ENCODE results near the gene PAN2. TPM values are rescaled to one million over a fixed set of nuclear protein-coding genes. Genes with fewer than 3 reads are reported as not detected.
"Not testable (repeated sequence)": the region's sequence is repeated elsewhere in the genome, so short reads cannot be mapped to it uniquely, and the experiment has no call there.

The PAN2 gene
- total RNA-seq, 2 donors from 2014 or later, result 39.8 to 42.7 TPM

GRCh38 chr12:56348776-56349175, 15.0 kb upstream of the PAN2 start:
- no peaks in the 10 kb centered on the region for H3K4me1 ChIP-seq (ENCODE audit: control insufficient read depth in 1 of 2, low read depth in 2 of 2)
- no peaks in the 10 kb centered on the region for H3K27me3 ChIP-seq (replicated peaks; ENCODE audit: insufficient read depth)
- no peak for DNase-seq (ENCODE audit: low spot score)
- no peaks in the 10 kb centered on the region for H3K9me3 ChIP-seq
- H3K27ac ChIP-seq, result no peak overlapping the region
- H3K4me3 ChIP-seq, result no peak overlapping the region
- TF ChIP-seq CTCF (IDR thresholded peaks at IDR 0.05), result no peak
- ATAC-seq (ENCODE audit: insufficient number of reproducible peaks, low FRiP score, low read depth), result no peak
- H3K36me3 ChIP-seq, result peaks cover 72% of the 10 kb centered on the region

- H3K9me3 ChIP-seq; DNase-seq (ENCODE audit: low spot score); H3K27me3 ChIP-seq (replicated peaks; ENCODE audit: insufficient read depth); H3K27ac ChIP-seq; ATAC-seq (ENCODE audit: insufficient number of reproducible peaks, low FRiP score, low read depth); H3K4me1 ChIP-seq (ENCODE audit: control insufficient read depth in 1 of 2, low read depth in 2 of 2); H3K4me3 ChIP-seq: not testable (repeated sequence)
- peaks cover 74% of the 10 kb centered on the region for H3K36me3 ChIP-seq
Measured at GRCh38 chr12:56347255-56347654, 13.5 kb upstream of the PAN2 start.

GRCh38 chr12:56346675-56347074, 12.9 kb upstream of the PAN2 start:
- ATAC-seq (ENCODE audit: insufficient number of reproducible peaks, low FRiP score, low read depth), result no peak
- H3K27me3 ChIP-seq (replicated peaks; ENCODE audit: insufficient read depth), result no peaks in the 10 kb centered on the region
- H3K36me3 ChIP-seq, result peaks cover 72% of the 10 kb centered on the region
- no peaks in the 10 kb centered on the region for H3K9me3 ChIP-seq
- H3K27ac ChIP-seq, result no peak overlapping the region
- no peaks in the 10 kb centered on the region for H3K4me1 ChIP-seq (ENCODE audit: control insufficient read depth in 1 of 2, low read depth in 2 of 2)
- H3K4me3 ChIP-seq, result no peak overlapping the region
- no peak for TF ChIP-seq CTCF (IDR thresholded peaks at IDR 0.05)
- no peak for DNase-seq (ENCODE audit: low spot score)

- not testable (repeated sequence) for DNase-seq (ENCODE audit: low spot score); ATAC-seq (ENCODE audit: insufficient number of reproducible peaks, low FRiP score, low read depth); H3K4me1 ChIP-seq (ENCODE audit: control insufficient read depth in 1 of 2, low read depth in 2 of 2); H3K9me3 ChIP-seq; H3K4me3 ChIP-seq; H3K27me3 ChIP-seq (replicated peaks; ENCODE audit: insufficient read depth); H3K27ac ChIP-seq
- peaks cover 32% of the 10 kb centered on the region for H3K36me3 ChIP-seq
Measured at GRCh38 chr12:56342290-56342689, 8.5 kb upstream of the PAN2 start.

- no peak for ATAC-seq (ENCODE audit: insufficient number of reproducible peaks, low FRiP score, low read depth)
- H3K36me3 ChIP-seq, result peaks cover 27% of the 10 kb centered on the region
Measured at GRCh38 chr12:56341616-56342015, 7.8 kb upstream of the PAN2 start.

GRCh38 chr12:56339158-56339422, 5.3 kb upstream of the PAN2 start:
- Histone ChIP-seq H3K36me3 (peaks cover 13% of the 10 kb centered on the region), H3K9me3 (no peaks in the 10 kb centered on the region), H3K27me3 (replicated peaks; ENCODE audit: insufficient read depth) (no peaks in the 10 kb centered on the region), H3K27ac (no peak overlapping the region), H3K4me3 (no peak overlapping the region), H3K4me1 (ENCODE audit: control insufficient read depth in 1 of 2, low read depth in 2 of 2) (no peaks in the 10 kb centered on the region)
- DNase-seq (ENCODE audit: low spot score) (no peak), ATAC-seq (ENCODE audit: insufficient number of reproducible peaks, low FRiP score, low read depth) (no peak)
- TF ChIP-seq CTCF (IDR thresholded peaks at IDR 0.05), result no peak

More at GRCh38 chr12:56341616-56342015, 7.8 kb upstream of the PAN2 start:
- Histone ChIP-seq H3K27me3 (replicated peaks; ENCODE audit: insufficient read depth) (no peaks in the 10 kb centered on the region), H3K9me3 (no peaks in the 10 kb centered on the region), H3K4me1 (ENCODE audit: control insufficient read depth in 1 of 2, low read depth in 2 of 2) (no peaks in the 10 kb centered on the region), H3K4me3 (no peak overlapping the region), H3K27ac (no peak overlapping the region)
- no peak for TF ChIP-seq CTCF (IDR thresholded peaks at IDR 0.05)
- no peak for DNase-seq (ENCODE audit: low spot score)

All from thoracic aorta (tissue), 2 donors.